ENCODE measurements around the gene URB1. TPM values are rescaled to one million over a fixed set of nuclear protein-coding genes. Genes with fewer than 3 reads are reported as not detected.

The URB1 gene
- total and polyA plus RNA-seq, 2 of the 8 experiments (the other 6 are each of a cell fraction or from before 2014, with no cell fraction given): 8.1 to 28.9 TPM

DNA sequence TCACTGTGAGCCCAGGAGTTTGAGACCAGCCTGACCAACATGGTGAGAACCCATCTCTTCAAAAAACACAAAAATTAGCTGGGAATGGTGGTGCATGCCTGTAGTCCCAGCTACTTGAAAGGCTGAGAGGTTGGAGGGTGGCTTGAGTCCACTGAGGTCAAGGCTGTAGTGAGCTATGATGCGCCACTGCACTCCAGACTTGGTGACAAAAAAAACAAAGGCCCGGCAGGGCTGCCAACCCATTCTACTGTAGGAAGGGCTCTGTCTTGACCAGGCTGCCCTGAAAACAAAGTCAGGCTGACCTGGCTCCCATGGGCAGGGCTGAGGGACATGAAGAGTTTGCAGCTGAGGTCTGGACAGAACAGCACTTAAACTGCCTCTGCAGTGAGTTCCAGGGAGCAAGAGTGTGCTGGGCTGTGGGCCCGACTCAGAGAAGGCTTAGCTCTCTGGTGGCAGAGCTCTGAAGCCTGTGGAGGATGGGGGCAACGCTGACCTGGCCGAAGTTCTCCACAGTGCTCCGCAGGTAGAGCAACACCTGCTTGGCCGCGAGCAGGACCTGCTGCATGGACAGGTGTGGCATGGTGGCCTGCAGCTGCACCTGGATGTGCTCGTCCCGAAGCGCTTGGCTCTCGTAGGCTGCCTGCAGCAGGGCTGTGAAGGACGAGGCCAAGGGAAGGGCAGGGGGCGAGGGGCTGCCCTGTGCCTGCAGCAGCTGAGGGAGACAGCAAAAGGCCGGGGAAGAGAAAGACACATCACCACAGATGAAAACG is 42.4 kb downstream of the URB1 start:
- no peak overlapping the region for H3K9ac ChIP-seq (replicated peaks in 1 of 4; ENCODE audit: extremely low read depth in 1 of 4, low read depth in 3 of 4, low read length in 3 of 4)
- no peak overlapping the region for H2AFZ ChIP-seq (ENCODE audit: low read length)
- no peak for DNase-seq (ENCODE audit: low read depth in 1 of 2, low spot score in 2 of 2)
- peaks cover 48 to 89% (median 84%) of the 10 kb centered on the region in 4 experiments for H3K36me3 ChIP-seq (ENCODE audit: control insufficient read depth in 2 of 4, insufficient read depth in 4 of 4, low read length in 3 of 4)
- H3K18ac ChIP-seq (ENCODE audit: extremely low read depth, low read length): no peak overlapping the region
- H3K56ac ChIP-seq (replicated peaks; ENCODE audit: insufficient read length, low read depth, low read length): no peak overlapping the region
- CTCF ChIA-PET (ENCODE audit: partially characterized antibody): interaction anchor here (0.9 to 1.7 kb wide), 3 partner anchors 9 to 17 kb away, joined by 3 to 9 read pairs (median 6); no protein-coding TSS in a partner anchor
- no peaks in the 10 kb centered on the region for H3K4me1 ChIP-seq (replicated peaks in 1 of 4; ENCODE audit: control insufficient read depth in 3 of 4, insufficient read depth in 4 of 4, low read length in 3 of 4)
- WGBS, 2 experiments (ENCODE audit: extremely low coverage in 1 of 2, insufficient coverage in 1 of 2, insufficient read length in 1 of 2, insufficient replicate concordance in 2 of 2, low coverage in 1 of 2, low lambda C conversion rate in 2 of 2, missing lambda C conversion rate in 1 of 2): 94% methylated on average over 16 of the region's 16 CpGs; no CpG with 5 or more reads in 1 of the 2 experiments
- no peak overlapping the region for H2BK12ac ChIP-seq (ENCODE audit: low read depth, low read length)
- H4K8ac ChIP-seq (ENCODE audit: extremely low read depth, insufficient read depth, low read length): no peak overlapping the region
- H2BK120ac ChIP-seq (replicated peaks; ENCODE audit: low read depth, low read length): no peak overlapping the region
- no peak overlapping the region for H2BK15ac ChIP-seq (ENCODE audit: low read length)
- no peak overlapping the region for H3K4me2 ChIP-seq (ENCODE audit: insufficient read depth in 1 of 2, low read depth in 2 of 2, low read length in 2 of 2)
- no peaks in the 10 kb centered on the region for H3K79me1 ChIP-seq (ENCODE audit: low read depth, low read length)
- no peak overlapping the region for H3K27ac ChIP-seq (ENCODE audit: low read depth, low read length)
- no peak overlapping the region for H3K4me3 ChIP-seq (ENCODE audit: extremely low read depth in 1 of 4, insufficient read depth in 2 of 4, low read depth in 3 of 4, low read length in 4 of 4)
- H3K27me3 ChIP-seq (replicated peaks in 1 of 4; ENCODE audit: control insufficient read depth in 3 of 4, extremely low read depth in 1 of 4, insufficient read depth in 3 of 4, low read length in 3 of 4): no peaks in the 10 kb centered on the region
- H2AK5ac ChIP-seq (ENCODE audit: low read depth, low read length): no peak overlapping the region
- no peak overlapping the region for H2BK20ac ChIP-seq (ENCODE audit: low read length)
- peaks cover 5 to 10% of the 10 kb centered on the region in 2 experiments for H4K20me1 ChIP-seq (replicated peaks in 1 of 2; ENCODE audit: control insufficient read depth in 1 of 2, insufficient read depth in 2 of 2, low read length in 2 of 2)
- H3K23me2 ChIP-seq (ENCODE audit: low read depth, low read length): no peaks in the 10 kb centered on the region
- no peak overlapping the region for H2BK5ac ChIP-seq (ENCODE audit: low read depth, low read length)
- H3K79me2 ChIP-seq (ENCODE audit: control insufficient read depth in 1 of 2, insufficient read depth in 2 of 2, low read length in 2 of 2): no peaks in the 10 kb centered on the region
- no peak overlapping the region for H4K91ac ChIP-seq (replicated peaks; ENCODE audit: insufficient read length, low read length)
- no peak overlapping the region for H3K23ac ChIP-seq (ENCODE audit: insufficient read length)
- FAIRE-seq: no peak
- no peak overlapping the region for H3K4ac ChIP-seq (replicated peaks; ENCODE audit: insufficient read length, low read depth, low read length)
- H3K14ac ChIP-seq (ENCODE audit: insufficient read length): no peak overlapping the region
- TF ChIP-seq, protein P1, sequence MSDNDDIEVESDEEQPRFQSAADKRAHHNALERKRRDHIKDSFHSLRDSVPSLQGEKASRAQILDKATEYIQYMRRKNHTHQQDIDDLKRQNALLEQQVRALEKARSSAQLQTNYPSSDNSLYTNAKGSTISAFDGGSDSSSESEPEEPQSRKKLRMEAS (IDR thresholded peaks at IDR 0.05): no peak
- TF ChIP-seq CBX8 (IDR thresholded peaks at IDR 0.05; ENCODE audit: borderline replicate concordance, low read depth, low read length) (no peak), TCF12 (IDR thresholded peaks at IDR 0.05; ENCODE audit: low read depth, low read length) (no peak), JUN (IDR thresholded peaks at IDR 0.05; ENCODE audit: low read depth, low read length) (no peak), POU5F1 (IDR thresholded peaks at IDR 0.05; ENCODE audit: low read depth, low read length) (no peak), SP1 (IDR thresholded peaks at IDR 0.05; ENCODE audit: low read depth, low read length) (no peak), TEAD4 (IDR thresholded peaks at IDR 0.05; ENCODE audit: low read depth, low read length) (no peak)
- TF ChIP-seq, protein P2, sequence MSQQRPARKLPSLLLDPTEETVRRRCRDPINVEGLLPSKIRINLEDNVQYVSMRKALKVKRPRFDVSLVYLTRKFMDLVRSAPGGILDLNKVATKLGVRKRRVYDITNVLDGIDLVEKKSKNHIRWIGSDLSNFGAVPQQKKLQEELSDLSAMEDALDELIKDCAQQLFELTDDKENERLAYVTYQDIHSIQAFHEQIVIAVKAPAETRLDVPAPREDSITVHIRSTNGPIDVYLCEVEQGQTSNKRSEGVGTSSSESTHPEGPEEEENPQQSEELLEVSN (IDR thresholded peaks at IDR 0.05): no peak
- no peaks in the 10 kb centered on the region for H3K9me3 ChIP-seq (ENCODE audit: insufficient read depth in 2 of 2, low read depth in 1 of 2, low read length in 1 of 2)
- H4K5ac ChIP-seq (ENCODE audit: insufficient read length, low read depth, low read length): no peak overlapping the region
- POLR2A ChIA-PET (ENCODE audit: partially characterized antibody): no interaction called here
